Measurements from ENCODE around the gene DENND1C.

DENND1C gene

DNA sequence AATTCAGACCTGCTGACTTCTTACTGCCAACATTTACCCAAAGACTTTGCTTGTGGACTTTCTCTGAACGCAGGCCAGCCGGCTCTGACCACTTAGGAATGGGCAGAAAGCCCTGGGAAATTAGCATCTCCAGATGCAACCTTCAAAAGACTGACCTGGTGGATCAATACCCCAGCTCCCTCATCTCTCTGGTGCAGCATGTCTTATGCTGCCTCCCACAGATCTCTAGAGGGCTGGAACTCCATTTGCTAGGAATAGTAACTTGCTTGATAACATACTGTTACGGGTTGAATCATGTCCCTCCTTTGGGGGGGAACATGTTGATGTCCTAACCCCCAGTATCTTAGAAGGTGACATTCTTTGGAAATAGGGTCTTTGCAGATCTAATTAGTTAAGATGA is 35.1 kb downstream of the DENND1C start:
- in situ Hi-C loops (cut with HindIII; ENCODE audit: low sequenced_read_pairs) = no loop called here
- H3K4me3 ChIP-seq (ENCODE audit: low read depth, low read length) = no peak overlapping the region
- TF ChIP-seq CTCF (IDR thresholded peaks at IDR 0.05; ENCODE audit: low read depth, low read length, missing control alignments) = no peak
- DNase-seq (ENCODE audit: low read depth) = no peak

DNA sequence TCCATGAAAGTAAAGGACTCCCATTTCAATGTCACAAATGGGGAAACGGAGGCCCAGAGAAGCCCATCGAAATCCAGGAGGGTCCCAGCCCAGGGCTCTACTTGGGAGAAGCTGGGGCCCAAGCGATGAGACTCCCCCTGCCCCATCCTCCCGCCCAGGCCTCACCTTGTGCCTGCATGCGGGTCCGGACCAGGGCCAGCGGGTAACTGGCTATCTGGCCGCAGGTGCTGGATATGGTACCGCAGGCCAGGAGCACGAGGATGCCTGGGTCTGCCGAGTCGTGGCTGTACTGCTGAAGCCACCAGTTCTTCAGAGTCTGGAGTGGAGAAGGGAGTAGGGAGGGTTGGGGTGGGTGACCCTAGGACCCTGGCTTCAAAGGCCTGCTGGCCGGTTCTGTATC is 37.6 kb downstream of the DENND1C start:
- DNase-seq (ENCODE audit: low read depth) = no peak
- in situ Hi-C loops (cut with HindIII; ENCODE audit: low sequenced_read_pairs) = no loop called here
- no peak overlapping the region for H3K4me3 ChIP-seq (ENCODE audit: low read depth, low read length)
- no peak for TF ChIP-seq CTCF (IDR thresholded peaks at IDR 0.05; ENCODE audit: low read depth, low read length, missing control alignments)

- no peak for TF ChIP-seq CTCF (IDR thresholded peaks at IDR 0.05; ENCODE audit: low read depth, low read length, missing control alignments)
- in situ Hi-C loops (cut with HindIII; ENCODE audit: low sequenced_read_pairs) = no loop called here
- H3K4me3 ChIP-seq (ENCODE audit: low read depth, low read length) = no peak overlapping the region
- DNase-seq (ENCODE audit: low read depth) = no peak
These were observed 39.4 kb downstream of the DENND1C start for GRCh38 chr19:6442087-6442688.

DNA sequence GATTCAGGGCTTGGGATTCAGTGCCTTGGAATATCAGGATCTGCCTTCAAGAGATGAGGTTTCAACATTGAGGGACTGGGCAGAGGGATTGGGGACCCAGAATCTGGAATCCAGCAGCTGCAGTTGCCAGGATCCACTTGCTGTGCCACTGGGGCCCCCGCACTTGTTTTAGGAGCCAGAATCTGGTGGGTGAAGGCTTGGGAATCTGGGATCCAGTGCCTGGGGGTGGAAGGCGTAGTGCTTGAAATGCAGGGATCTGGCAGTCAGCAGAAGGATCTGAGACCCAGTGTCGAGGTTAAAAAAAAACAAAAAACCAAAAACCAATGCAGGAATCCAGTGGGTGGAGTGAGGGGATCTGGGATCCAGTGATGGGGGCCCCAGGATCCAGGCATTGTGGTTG is 40.7 kb downstream of the DENND1C start:
- no peak for DNase-seq (ENCODE audit: low read depth)
- TF ChIP-seq CTCF (IDR thresholded peaks at IDR 0.05; ENCODE audit: low read depth, low read length, missing control alignments) = no peak
- in situ Hi-C loops (cut with HindIII; ENCODE audit: low sequenced_read_pairs) = no loop called here
- H3K4me3 ChIP-seq (ENCODE audit: low read depth, low read length) = no peak overlapping the region

- no peak overlapping the region for H3K4me3 ChIP-seq (ENCODE audit: low read depth, low read length)
- DNase-seq (ENCODE audit: low read depth) = no peak
- TF ChIP-seq CTCF (IDR thresholded peaks at IDR 0.05; ENCODE audit: low read depth, low read length, missing control alignments) = no peak
- in situ Hi-C loops (cut with HindIII; ENCODE audit: low sequenced_read_pairs) = no loop called here
These were observed 41.8 kb downstream of the DENND1C start for GRCh38 chr19:6439743-6440142.

- TF ChIP-seq CTCF (IDR thresholded peaks at IDR 0.05; ENCODE audit: low read depth, low read length, missing control alignments) = no peak
- no peak within 1 kb of the TSS for H3K4me3 ChIP-seq (ENCODE audit: low read depth, low read length)
- in situ Hi-C loops (cut with HindIII; ENCODE audit: low sequenced_read_pairs) = no loop called here
- DNase-seq (ENCODE audit: low read depth) = no peak
These were observed 47.9 kb downstream of the DENND1C start, which contains the start of gene SLC25A41 for GRCh38 chr19:6433663-6434062. Gene SLC25A41 (minus strand): TSS chr19:6433763. CDS start chr19:6433693, 70 bp downstream.

Measured in astrocyte of the cerebellum (primary cell).